OCI-LY7 (cell line): ENCODE results near the gene ZNF576. TPM values are rescaled to one million over a fixed set of nuclear protein-coding genes. Genes with fewer than 3 reads are reported as not detected.
A peak's percentile ranks its signal among the peaks of the same experiment; 100 is the strongest.

Experiments
- BruUV-seq: library from RNA; stranded (reverse); fragments of 400-500 nt; replicated peaks from 2 replicates; lab custom pipeline; 2021; lab: Mats Ljungman, UMichigan
- CTCF ChIA-PET: fragments of 300-600 bp; sonication (Branson Sonifier 250); formaldehyde crosslinking; loops from one replicate; lab custom pipeline; 2022; ENCODE audit warnings: antibody characterized with exemption; ENCODE audit not compliant: unreplicated experiment; lab: Charles Lee
- POLR2A ChIA-PET: fragments of 300-600 bp; sonication (Branson Sonifier 250); formaldehyde crosslinking; loops from one replicate; lab custom pipeline; 2022; ENCODE audit warnings: antibody characterized with exemption; lab: Charles Lee
- DNase-seq: peaks from one replicate; pipeline ENCODE4 v3.0.0-alpha.2; 2015; ENCODE audit warnings: low spot score
- H2AFZ ChIP-seq: fragments of 200-600 bp; sonication (generic), shearing (Covaris generic); 2 replicates; pipeline ENCODE4 v1.6.1; 2014; ENCODE audit warnings: mild to moderate bottlenecking, antibody characterized with exemption, low read length, moderate library complexity
- H3K27ac ChIP-seq: fragments of 200-600 bp; sonication (generic); 2 replicates; pipeline ENCODE4 v1.5.1; 2014; ENCODE audit warnings: mixed run types, low read depth, mild to moderate bottlenecking, moderate library complexity, low read length, inconsistent platforms; ENCODE audit not compliant: poor library complexity, severe bottlenecking
- H3K36me3 ChIP-seq: fragments of 200-600 bp; sonication (generic); 2 replicates; pipeline ENCODE4 v1.6.1; 2014; ENCODE audit warnings: mild to moderate bottlenecking, antibody characterized with exemption, low read length, moderate library complexity, mixed read lengths; ENCODE audit not compliant: insufficient read depth
- H3K4me1 ChIP-seq: fragments of 200-600 bp; sonication (generic); 2 replicates; pipeline ENCODE4 v1.5.1; 2014; ENCODE audit warnings: mild to moderate bottlenecking, low read length; ENCODE audit not compliant: insufficient read depth, poor library complexity, severe bottlenecking
- H3K4me2 ChIP-seq: fragments of 200-600 bp; sonication (generic); 2 replicates; pipeline ENCODE4 v1.6.1; 2014; ENCODE audit warnings: mild to moderate bottlenecking, low read length
- H3K4me3 ChIP-seq: fragments of 200-600 bp; sonication (generic); 2 replicates; pipeline ENCODE4 v1.5.1; 2014; ENCODE audit warnings: mild to moderate bottlenecking, low read depth, low read length; ENCODE audit not compliant: poor library complexity, severe bottlenecking
- H3K79me2 ChIP-seq: fragments of 200-600 bp; sonication (generic); 2 replicates; pipeline ENCODE4 v1.6.1; 2016; ENCODE audit warnings: low read depth, mild to moderate bottlenecking, low read length, moderate library complexity, mixed read lengths; ENCODE audit not compliant: insufficient read depth
- H3K9me2 ChIP-seq: fragments of 200-600 bp; sonication (generic); 2 replicates; pipeline ENCODE4 v1.6.1; 2016; ENCODE audit warnings: mild to moderate bottlenecking, low read length, mixed read lengths; ENCODE audit not compliant: insufficient read depth
- H3K9me3 ChIP-seq: fragments of 200-600 bp; sonication (generic); 2 replicates; pipeline ENCODE4 v1.6.1; 2014; ENCODE audit warnings: mild to moderate bottlenecking, mixed run types, low read length, mixed read lengths
- H4K20me1 ChIP-seq: fragments of 200-600 bp; sonication (generic); 2 replicates; pipeline ENCODE4 v1.6.1; 2014; ENCODE audit warnings: mild to moderate bottlenecking, antibody characterized with exemption, low read length, moderate library complexity, mixed read lengths; ENCODE audit not compliant: insufficient read depth
- EZH2phosphoT487 ChIP-seq: fragments of 200-600 bp; sonication (generic); IDR thresholded peaks from 2 replicates; pipeline ENCODE4 v1.6.1; 2018; ENCODE audit warnings: low read depth, borderline replicate concordance, mild to moderate bottlenecking, mixed run types, antibody characterized with exemption, low read length, moderate library complexity, mixed read lengths
- intact Hi-C: fragments of 100-400 bp; cut with micrococcal nuclease; formaldehyde crosslinking; loops from one replicate; pipeline ENCODE4 v1.10.0; 2022; ENCODE audit not compliant: unreplicated experiment
- total RNA-seq, 2 experiments: library from RNA; depleted of rRNA in 1 of 2; stranded (reverse); fragments of >200 nt in 1 of 2; shearing (Covaris generic) in 1 of 2; gene quantifications; 2 replicates each; pipeline ENCODE4 v1.2.3, GENCODE V29; 2014 to 2022
- TF ChIP-seq, protein P1 (sequence below): fragments of 200-600 bp; sonication (generic); conservative IDR thresholded peaks from 2 replicates; pipeline ENCODE4 v1.5.1; 2014; ENCODE audit warnings: mild to moderate bottlenecking, antibody characterized with exemption, low read length, moderate library complexity, mixed read lengths

ZNF576 gene
- total RNA-seq, 2 experiments from 2014 or later: 17.8 to 20.2 TPM

DNA sequence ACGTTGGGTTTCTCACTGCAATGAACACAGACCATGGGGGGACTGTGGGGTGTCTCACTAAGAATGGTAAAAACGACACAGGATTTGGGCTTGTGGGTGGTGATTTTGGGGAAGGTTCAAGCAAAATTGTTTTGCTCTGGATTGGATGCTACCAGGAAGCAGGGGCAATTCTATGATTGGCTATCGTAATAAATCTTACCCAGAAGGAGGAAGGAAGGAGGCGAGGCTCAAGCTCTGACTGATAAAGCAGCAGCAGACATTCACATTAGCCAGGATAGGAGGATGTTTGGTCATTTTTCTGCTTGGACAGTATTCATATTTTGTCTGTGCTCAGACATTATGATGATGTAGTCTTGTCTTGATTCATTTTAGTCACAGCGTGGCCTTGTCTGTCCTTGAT is 1.5 kb downstream of the ZNF576 start:
- POLR2A ChIA-PET: interaction anchor here (0.6 to 2.2 kb wide), 2 partner anchors 23 to 189 kb away, joined by 3 to 8 read pairs; partner anchors contain the start of gene XRCC1
- no TSS peak for BruUV-seq
- Histone ChIP-seq H3K4me3 (peak overlapping the region; percentile 86), H4K20me1 (no peaks in the 10 kb centered on the region; the same call in 1 of the 2 replicates), H3K27ac (peak overlapping the region; percentile 12), H2AFZ (no peak overlapping the region), H3K9me3 (no peaks in the 10 kb centered on the region), H3K9me2 (no peaks in the 10 kb centered on the region), H3K79me2 (peaks cover 33% of the 10 kb centered on the region), H3K4me2 (peak overlapping the region; percentile 94), H3K36me3 (peaks cover 53% of the 10 kb centered on the region), H3K4me1 (peaks cover 13% of the 10 kb centered on the region)
- intact Hi-C loops: loop anchor here (2.0 to 10.0 kb wide), 3 partner anchors 63 to 187 kb away; partner anchors contain the start of gene ZNF575
- no peak for DNase-seq
- CTCF ChIA-PET: no interaction called here
- no peak for TF ChIP-seq EZH2phosphoT487
- TF ChIP-seq, protein P1, sequence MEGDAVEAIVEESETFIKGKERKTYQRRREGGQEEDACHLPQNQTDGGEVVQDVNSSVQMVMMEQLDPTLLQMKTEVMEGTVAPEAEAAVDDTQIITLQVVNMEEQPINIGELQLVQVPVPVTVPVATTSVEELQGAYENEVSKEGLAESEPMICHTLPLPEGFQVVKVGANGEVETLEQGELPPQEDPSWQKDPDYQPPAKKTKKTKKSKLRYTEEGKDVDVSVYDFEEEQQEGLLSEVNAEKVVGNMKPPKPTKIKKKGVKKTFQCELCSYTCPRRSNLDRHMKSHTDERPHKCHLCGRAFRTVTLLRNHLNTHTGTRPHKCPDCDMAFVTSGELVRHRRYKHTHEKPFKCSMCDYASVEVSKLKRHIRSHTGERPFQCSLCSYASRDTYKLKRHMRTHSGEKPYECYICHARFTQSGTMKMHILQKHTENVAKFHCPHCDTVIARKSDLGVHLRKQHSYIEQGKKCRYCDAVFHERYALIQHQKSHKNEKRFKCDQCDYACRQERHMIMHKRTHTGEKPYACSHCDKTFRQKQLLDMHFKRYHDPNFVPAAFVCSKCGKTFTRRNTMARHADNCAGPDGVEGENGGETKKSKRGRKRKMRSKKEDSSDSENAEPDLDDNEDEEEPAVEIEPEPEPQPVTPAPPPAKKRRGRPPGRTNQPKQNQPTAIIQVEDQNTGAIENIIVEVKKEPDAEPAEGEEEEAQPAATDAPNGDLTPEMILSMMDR: no peak

DNA sequence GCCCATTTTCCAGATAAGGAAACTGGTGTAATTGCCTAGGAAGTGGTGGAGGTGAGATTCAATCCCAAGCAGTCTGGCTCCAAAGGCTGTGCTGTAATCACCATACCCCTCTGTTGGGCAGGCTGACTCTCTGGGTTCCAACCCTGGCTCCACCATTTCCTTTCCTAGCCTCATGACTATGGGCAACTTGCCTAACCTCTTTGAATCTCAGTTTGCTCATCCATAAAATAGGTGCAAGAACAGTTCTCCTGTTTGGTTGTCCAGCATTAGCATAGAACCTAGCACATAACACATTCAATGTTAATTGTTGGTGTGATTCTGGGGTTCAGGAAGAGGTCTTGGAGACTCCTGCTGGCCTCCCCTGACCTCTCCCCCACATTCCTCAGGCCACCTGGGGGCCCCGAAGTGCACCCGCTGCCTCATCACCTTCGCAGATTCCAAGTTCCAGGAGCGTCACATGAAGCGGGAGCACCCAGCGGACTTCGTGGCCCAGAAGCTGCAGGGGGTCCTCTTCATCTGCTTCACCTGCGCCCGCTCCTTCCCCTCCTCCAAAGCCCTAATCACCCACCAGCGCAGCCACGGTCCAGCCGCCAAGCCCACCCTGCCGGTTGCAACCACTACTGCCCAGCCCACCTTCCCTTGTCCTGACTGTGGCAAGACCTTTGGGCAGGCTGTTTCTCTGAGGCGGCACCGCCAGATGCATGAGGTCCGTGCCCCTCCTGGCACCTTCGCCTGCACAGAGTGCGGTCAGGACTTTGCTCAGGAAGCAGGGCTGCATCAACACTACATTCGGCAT is 2.2 kb downstream of the ZNF576 start:
- no TSS peak for BruUV-seq
- Histone ChIP-seq H3K79me2 (peaks cover 33% of the 10 kb centered on the region), H3K4me1 (peaks cover 14% of the 10 kb centered on the region), H4K20me1 (no peaks in the 10 kb centered on the region; the same call in 1 of the 2 replicates), H3K36me3 (peaks cover 55% of the 10 kb centered on the region), H3K9me3 (no peaks in the 10 kb centered on the region), H3K4me2 (peak overlapping the region; percentile 94), H2AFZ (no peak overlapping the region), H3K4me3 (peak overlapping the region; percentile 86), H3K27ac (no peak overlapping the region), H3K9me2 (no peaks in the 10 kb centered on the region)
- POLR2A ChIA-PET: no interaction called here
- TF ChIP-seq, protein P1: no peak
- TF ChIP-seq EZH2phosphoT487: no peak
- intact Hi-C loops: loop anchor here (10.0 kb wide), 2 partner anchors 64 to 154 kb away; partner anchors contain the start of gene ZNF575
- CTCF ChIA-PET: no interaction called here
- no peak for DNase-seq
